ENCODE results near the gene SPON1.
"Not testable (repeated sequence)": the region's sequence is repeated elsewhere in the genome, so short reads cannot be mapped to it uniquely, and the experiment has no call there.

Gene SPON1

GRCh38 chr11:14278869-14279268 lies 316.3 kb downstream of the SPON1 start:
- H3K36me3 ChIP-seq (ENCODE audit: control insufficient read depth, insufficient read depth, low read length), result peaks cover 76% of the 10 kb centered on the region
- not testable (repeated sequence) for H3K9me3 ChIP-seq (ENCODE audit: control insufficient read depth, insufficient read depth, low read length); H3K4me1 ChIP-seq (ENCODE audit: control insufficient read depth, insufficient read depth, low read length); H3K9ac ChIP-seq (ENCODE audit: low read depth, low read length); H3K4me3 ChIP-seq (ENCODE audit: low read depth, low read length); H3K27ac ChIP-seq (ENCODE audit: low read depth, low read length); H3K27me3 ChIP-seq (ENCODE audit: control insufficient read depth, insufficient read depth, low read length)

GRCh38 chr11:14288189-14288935 lies 325.8 kb downstream of the SPON1 start:
- Histone ChIP-seq H3K27me3 (ENCODE audit: control insufficient read depth, insufficient read depth, low read length) (no peaks in the 10 kb centered on the region), H3K36me3 (ENCODE audit: control insufficient read depth, insufficient read depth, low read length) (peaks cover 92% of the 10 kb centered on the region), H3K9ac (ENCODE audit: low read depth, low read length) (no peak overlapping the region), H3K4me1 (ENCODE audit: control insufficient read depth, insufficient read depth, low read length) (no peaks in the 10 kb centered on the region), H3K27ac (ENCODE audit: low read depth, low read length) (no peak overlapping the region), H3K9me3 (ENCODE audit: control insufficient read depth, insufficient read depth, low read length) (no peaks in the 10 kb centered on the region), H3K4me3 (ENCODE audit: low read depth, low read length) (no peak overlapping the region)

DNA sequence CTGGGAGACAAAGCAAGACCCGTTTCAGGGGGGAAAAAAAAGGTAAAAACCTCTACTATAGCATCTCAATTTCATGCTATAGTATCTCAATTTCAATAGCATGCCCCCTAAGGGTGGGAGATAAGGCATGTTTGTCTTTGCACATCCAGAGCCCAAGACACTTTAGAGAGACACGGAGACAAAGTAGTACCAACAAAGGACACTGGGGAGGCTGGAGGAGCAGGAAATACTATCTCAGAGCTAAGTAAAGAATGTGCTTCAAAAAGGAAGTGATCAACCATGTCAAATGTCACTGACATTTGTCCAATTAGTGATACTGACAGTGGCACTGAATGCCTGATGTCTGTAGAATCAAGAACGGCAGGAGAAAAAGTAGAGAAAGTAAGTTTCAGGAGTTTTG lies 327.9 kb downstream of the SPON1 start:
- Histone ChIP-seq H3K9me3 (ENCODE audit: control insufficient read depth, insufficient read depth, low read length) (no peaks in the 10 kb centered on the region), H3K4me1 (ENCODE audit: control insufficient read depth, insufficient read depth, low read length) (no peaks in the 10 kb centered on the region), H3K27ac (ENCODE audit: low read depth, low read length) (no peak overlapping the region), H3K4me3 (ENCODE audit: low read depth, low read length) (no peak overlapping the region), H3K36me3 (ENCODE audit: control insufficient read depth, insufficient read depth, low read length) (peaks cover 92% of the 10 kb centered on the region), H3K27me3 (ENCODE audit: control insufficient read depth, insufficient read depth, low read length) (no peaks in the 10 kb centered on the region), H3K9ac (ENCODE audit: low read depth, low read length) (no peak overlapping the region)

DNA sequence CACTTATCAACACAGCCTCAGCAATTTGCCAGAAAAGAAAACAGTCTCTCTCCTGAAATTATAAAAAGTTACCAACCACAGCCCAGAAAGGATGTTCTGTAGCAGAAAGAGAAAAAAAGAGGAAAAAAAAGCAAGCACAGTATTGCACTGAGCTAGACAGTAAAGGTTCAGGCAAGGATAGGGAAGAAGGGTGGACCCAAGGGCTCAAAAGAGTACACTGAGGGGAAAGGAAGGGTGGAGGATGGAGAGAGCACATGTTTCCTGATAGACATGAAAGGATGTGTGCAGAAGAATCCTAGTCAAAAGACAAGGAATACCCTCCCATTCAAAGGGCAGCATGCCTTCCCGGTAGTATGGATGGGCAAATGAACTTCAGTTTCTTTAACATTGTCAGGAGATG lies 337.4 kb downstream of the SPON1 start:
- Histone ChIP-seq H3K4me3 (ENCODE audit: low read depth, low read length) (no peak overlapping the region), H3K27me3 (ENCODE audit: control insufficient read depth, insufficient read depth, low read length) (no peaks in the 10 kb centered on the region), H3K9me3 (ENCODE audit: control insufficient read depth, insufficient read depth, low read length) (no peaks in the 10 kb centered on the region), H3K4me1 (ENCODE audit: control insufficient read depth, insufficient read depth, low read length) (peaks cover 54% of the 10 kb centered on the region), H3K36me3 (ENCODE audit: control insufficient read depth, insufficient read depth, low read length) (peaks cover 7% of the 10 kb centered on the region), H3K27ac (ENCODE audit: low read depth, low read length) (no peak overlapping the region), H3K9ac (ENCODE audit: low read depth, low read length) (no peak overlapping the region)

DNA sequence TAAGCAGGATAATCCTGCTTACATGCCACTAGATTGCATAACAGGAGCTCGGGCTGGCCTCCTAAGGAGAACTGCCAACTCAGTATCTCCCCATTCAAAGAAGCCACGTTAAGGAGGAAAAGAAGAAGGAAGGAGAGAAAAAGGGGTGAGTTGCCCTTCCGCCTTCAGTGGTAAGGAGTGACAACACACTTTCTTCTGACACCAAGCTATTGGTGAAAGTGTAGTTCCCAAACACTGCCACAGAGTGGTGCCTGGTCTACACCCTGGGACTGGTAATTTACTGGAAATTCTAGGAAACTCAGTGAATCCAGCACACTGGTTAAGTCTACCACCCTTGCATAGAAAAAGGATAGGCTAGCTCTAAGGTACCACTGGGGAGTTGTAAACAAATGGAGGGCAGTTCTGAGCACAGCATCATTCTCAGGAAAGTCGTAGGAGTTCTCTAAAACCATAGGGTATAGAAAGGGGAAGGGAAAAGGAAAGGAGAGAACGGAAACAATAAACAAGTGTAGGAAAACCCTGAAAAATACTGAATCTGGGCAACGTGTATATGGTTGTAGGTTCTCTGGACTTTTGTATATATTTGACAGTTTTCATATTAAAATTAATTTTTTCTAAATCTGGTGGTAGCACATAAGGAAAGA lies 338.3 kb downstream of the SPON1 start:
- Histone ChIP-seq H3K9ac (ENCODE audit: low read depth, low read length) (no peak overlapping the region), H3K27me3 (ENCODE audit: control insufficient read depth, insufficient read depth, low read length) (no peaks in the 10 kb centered on the region), H3K4me1 (ENCODE audit: control insufficient read depth, insufficient read depth, low read length) (peaks cover 59% of the 10 kb centered on the region), H3K27ac (ENCODE audit: low read depth, low read length) (peak overlapping the region; percentile 48), H3K4me3 (ENCODE audit: low read depth, low read length) (no peak overlapping the region), H3K9me3 (ENCODE audit: control insufficient read depth, insufficient read depth, low read length) (no peaks in the 10 kb centered on the region), H3K36me3 (ENCODE audit: control insufficient read depth, insufficient read depth, low read length) (no peaks in the 10 kb centered on the region)

GRCh38 chr11:14304601-14305000 lies 342.1 kb downstream of the SPON1 start:
- Histone ChIP-seq H3K4me3 (ENCODE audit: low read depth, low read length) (no peak overlapping the region), H3K27ac (ENCODE audit: low read depth, low read length) (no peak overlapping the region)

DNA sequence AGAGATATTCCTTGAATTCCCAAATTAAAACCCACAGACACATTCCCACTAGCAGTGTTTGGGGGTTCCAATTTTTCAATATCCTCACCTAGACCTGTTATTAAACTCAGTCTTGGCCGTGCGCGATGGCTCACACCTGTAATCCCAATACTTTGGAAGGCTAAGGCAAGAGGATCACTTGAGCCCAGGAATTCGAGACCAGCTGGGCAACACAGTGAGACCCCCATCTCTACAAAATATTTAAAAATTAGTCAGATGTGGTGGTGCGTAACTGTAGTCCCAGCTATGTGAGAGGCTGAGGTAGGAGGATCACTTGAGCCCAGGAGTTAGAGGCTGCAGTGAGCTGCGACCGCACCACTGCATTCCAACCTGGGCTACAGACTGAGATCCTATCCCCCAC lies 343.1 kb downstream of the SPON1 start:
- Histone ChIP-seq H3K36me3 (ENCODE audit: control insufficient read depth, insufficient read depth, low read length) (no peaks in the 10 kb centered on the region), H3K9ac (ENCODE audit: low read depth, low read length) (no peak overlapping the region), H3K27me3 (ENCODE audit: control insufficient read depth, insufficient read depth, low read length) (no peaks in the 10 kb centered on the region), H3K4me3 (ENCODE audit: low read depth, low read length) (no peak overlapping the region), H3K9me3 (ENCODE audit: control insufficient read depth, insufficient read depth, low read length) (no peaks in the 10 kb centered on the region), H3K4me1 (ENCODE audit: control insufficient read depth, insufficient read depth, low read length) (peaks cover 60% of the 10 kb centered on the region), H3K27ac (ENCODE audit: low read depth, low read length) (no peak overlapping the region)

More at GRCh38 chr11:14304601-14305000, 342.1 kb downstream of the SPON1 start:
- Histone ChIP-seq H3K4me1 (ENCODE audit: control insufficient read depth, insufficient read depth, low read length) (peaks cover 61% of the 10 kb centered on the region), H3K27me3 (ENCODE audit: control insufficient read depth, insufficient read depth, low read length) (no peaks in the 10 kb centered on the region), H3K9ac (ENCODE audit: low read depth, low read length) (no peak overlapping the region), H3K9me3 (ENCODE audit: control insufficient read depth, insufficient read depth, low read length) (no peaks in the 10 kb centered on the region), H3K36me3 (ENCODE audit: control insufficient read depth, insufficient read depth, low read length) (no peaks in the 10 kb centered on the region)

DNA sequence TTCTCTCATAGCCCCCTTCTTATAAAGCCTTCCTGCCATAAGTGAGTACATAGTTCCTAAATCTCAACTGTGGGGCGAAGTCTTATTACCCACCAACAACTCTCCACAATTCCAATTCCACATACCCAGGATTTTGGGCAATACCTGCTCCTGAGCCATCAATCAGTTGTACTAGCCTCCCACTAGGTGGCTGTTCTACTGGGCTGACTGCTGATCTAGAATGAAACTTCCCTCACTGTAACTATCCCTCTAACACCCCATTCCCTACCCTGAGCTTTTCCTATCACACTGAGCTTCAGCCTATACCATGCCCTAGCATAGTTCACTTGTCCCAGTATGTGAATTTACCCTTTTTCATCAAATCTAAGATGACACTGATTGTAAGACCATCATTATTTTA lies 344.0 kb downstream of the SPON1 start:
- no peaks in the 10 kb centered on the region for H3K9me3 ChIP-seq (ENCODE audit: control insufficient read depth, insufficient read depth, low read length)
- peaks cover 57% of the 10 kb centered on the region for H3K4me1 ChIP-seq (ENCODE audit: control insufficient read depth, insufficient read depth, low read length)
- no peak overlapping the region for H3K27ac ChIP-seq (ENCODE audit: low read depth, low read length)
- no peaks in the 10 kb centered on the region for H3K36me3 ChIP-seq (ENCODE audit: control insufficient read depth, insufficient read depth, low read length)
- no peak overlapping the region for H3K9ac ChIP-seq (ENCODE audit: low read depth, low read length)
- no peak overlapping the region for H3K4me3 ChIP-seq (ENCODE audit: low read depth, low read length)
- no peaks in the 10 kb centered on the region for H3K27me3 ChIP-seq (ENCODE audit: control insufficient read depth, insufficient read depth, low read length)

- Histone ChIP-seq H3K9ac (ENCODE audit: low read depth, low read length) (no peak overlapping the region), H3K27me3 (ENCODE audit: control insufficient read depth, insufficient read depth, low read length) (no peaks in the 10 kb centered on the region), H3K36me3 (ENCODE audit: control insufficient read depth, insufficient read depth, low read length) (no peaks in the 10 kb centered on the region), H3K4me3 (ENCODE audit: low read depth, low read length) (no peak overlapping the region), H3K4me1 (ENCODE audit: control insufficient read depth, insufficient read depth, low read length) (peaks cover 58% of the 10 kb centered on the region), H3K9me3 (ENCODE audit: control insufficient read depth, insufficient read depth, low read length) (no peaks in the 10 kb centered on the region), H3K27ac (ENCODE audit: low read depth, low read length) (no peak overlapping the region)
Measured at GRCh38 chr11:14308114-14308896, 345.8 kb downstream of the SPON1 start.

GRCh38 chr11:14308897-14309387 lies 346.4 kb downstream of the SPON1 start:
- Histone ChIP-seq H3K9ac (ENCODE audit: low read depth, low read length) (no peak overlapping the region; the same call in 1 of the 2 replicates), H3K36me3 (ENCODE audit: control insufficient read depth, insufficient read depth, low read length) (no peaks in the 10 kb centered on the region), H3K4me3 (ENCODE audit: low read depth, low read length) (no peak overlapping the region), H3K27me3 (ENCODE audit: control insufficient read depth, insufficient read depth, low read length) (no peaks in the 10 kb centered on the region), H3K9me3 (ENCODE audit: control insufficient read depth, insufficient read depth, low read length) (no peaks in the 10 kb centered on the region), H3K27ac (ENCODE audit: low read depth, low read length) (peak overlapping the region; percentile 48), H3K4me1 (ENCODE audit: control insufficient read depth, insufficient read depth, low read length) (peaks cover 64% of the 10 kb centered on the region)

All from HUES48 (cell line).